Neuron (in vitro differentiated cells): ENCODE measurements around the gene FTH1.
"Not testable (repeated sequence)": the region's sequence is repeated elsewhere in the genome, so short reads cannot be mapped to it uniquely, and the experiment has no call there.

Experiments used
- H2AFZ ChIP-seq: one replicate; pipeline ENCODE4 v1.6.1; 2013; ENCODE audit warnings: low read depth, mild to moderate bottlenecking, inconsistent platforms, low read length, moderate library complexity
- H3K27me3 ChIP-seq: one replicate; pipeline ENCODE4 v1.6.1; 2013; ENCODE audit warnings: low read length; ENCODE audit not compliant: insufficient read depth
- H3K36me3 ChIP-seq: one replicate; pipeline ENCODE4 v1.6.1; 2013; ENCODE audit warnings: low read length; ENCODE audit not compliant: insufficient read depth
- H3K4me1 ChIP-seq: one replicate; pipeline ENCODE4 v1.6.1; 2013; ENCODE audit warnings: low read length; ENCODE audit not compliant: insufficient read depth
- H3K4me3 ChIP-seq: 2 replicates; pipeline ENCODE4 v1.5.1; 2013; ENCODE audit warnings: mild to moderate bottlenecking, low read length, moderate library complexity
- H3K9me3 ChIP-seq: one replicate; pipeline ENCODE4 v1.6.1; 2013; ENCODE audit warnings: low read length

The FTH1 gene

GRCh38 chr11:61955422-61956135, 11.9 kb downstream of the FTH1 start:
- Histone ChIP-seq H3K9me3 (no peaks in the 10 kb centered on the region), H3K4me1 (no peaks in the 10 kb centered on the region), H3K27me3 (no peaks in the 10 kb centered on the region), H2AFZ (no peak overlapping the region), H3K4me3 (no peak overlapping the region), H3K36me3 (no peaks in the 10 kb centered on the region)

- Histone ChIP-seq H3K4me3 (no peak overlapping the region), H3K36me3 (no peaks in the 10 kb centered on the region), H3K9me3 (no peaks in the 10 kb centered on the region), H2AFZ (no peak overlapping the region), H3K4me1 (no peaks in the 10 kb centered on the region), H3K27me3 (no peaks in the 10 kb centered on the region)
Measured at GRCh38 chr11:61954851-61955421, 12.5 kb downstream of the FTH1 start.

GRCh38 chr11:61954106-61954850, 13.2 kb downstream of the FTH1 start:
- Histone ChIP-seq H3K27me3 (no peaks in the 10 kb centered on the region), H3K36me3 (no peaks in the 10 kb centered on the region), H3K9me3 (no peaks in the 10 kb centered on the region), H2AFZ (no peak overlapping the region), H3K4me1 (peaks cover 5% of the 10 kb centered on the region), H3K4me3 (no peak overlapping the region)

- not testable (repeated sequence) for H3K4me3 ChIP-seq, H3K9me3 ChIP-seq, H3K36me3 ChIP-seq, H3K4me1 ChIP-seq, H3K27me3 ChIP-seq, H2AFZ ChIP-seq
Measured at GRCh38 chr11:61953632-61954031, 13.8 kb downstream of the FTH1 start.

- H3K9me3 ChIP-seq: no peaks in the 10 kb centered on the region
- peaks cover 7% of the 10 kb centered on the region for H3K4me1 ChIP-seq
- no peaks in the 10 kb centered on the region for H3K36me3 ChIP-seq
- H2AFZ ChIP-seq: no peak overlapping the region
- H3K27me3 ChIP-seq: no peaks in the 10 kb centered on the region
- H3K4me3 ChIP-seq: no peak overlapping the region
Measured at GRCh38 chr11:61952882-61953281, 14.6 kb downstream of the FTH1 start.

GRCh38 chr11:61951484-61952135, 15.8 kb downstream of the FTH1 start:
- Histone ChIP-seq H2AFZ (no peak overlapping the region), H3K4me1 (peaks cover 7% of the 10 kb centered on the region)

GRCh38 chr11:61950035-61950547, 17.3 kb downstream of the FTH1 start, which contains the start of gene BEST1:
TSS of gene BEST1 (plus strand) at chr11:61950351. CDS start at chr11:61951807, 1,456 bp downstream.
- H3K4me3 ChIP-seq: no peak within 1 kb of the TSS
- no peaks in the 10 kb centered on the region for H3K36me3 ChIP-seq
- H3K9me3 ChIP-seq: no peaks in the 10 kb centered on the region
- peaks cover 8% of the 10 kb centered on the region for H3K27me3 ChIP-seq
- no peak within 1 kb of the TSS for H2AFZ ChIP-seq
- H3K4me1 ChIP-seq: peaks cover 7% of the 10 kb centered on the region

More at GRCh38 chr11:61951484-61952135, 15.8 kb downstream of the FTH1 start:
- H3K27me3 ChIP-seq: peaks cover 4% of the 10 kb centered on the region
- no peaks in the 10 kb centered on the region for H3K9me3 ChIP-seq
- H3K4me3 ChIP-seq: no peak overlapping the region
- no peaks in the 10 kb centered on the region for H3K36me3 ChIP-seq

GRCh38 chr11:61949169-61950034, 18.0 kb downstream of the FTH1 start:
- no peaks in the 10 kb centered on the region for H3K9me3 ChIP-seq
- no peak overlapping the region for H3K4me3 ChIP-seq
- no peaks in the 10 kb centered on the region for H3K36me3 ChIP-seq
- peaks cover 7% of the 10 kb centered on the region for H3K4me1 ChIP-seq
- no peak overlapping the region for H2AFZ ChIP-seq
- H3K27me3 ChIP-seq: peaks cover 11% of the 10 kb centered on the region

GRCh38 chr11:61948505-61948904, 18.9 kb downstream of the FTH1 start:
- no peak overlapping the region for H3K4me3 ChIP-seq

GRCh38 chr11:61947486-61948210, 19.8 kb downstream of the FTH1 start:
- Histone ChIP-seq H2AFZ (no peak overlapping the region), H3K4me1 (peaks cover 7% of the 10 kb centered on the region), H3K36me3 (no peaks in the 10 kb centered on the region), H3K27me3 (peaks cover 14% of the 10 kb centered on the region), H3K4me3 (no peak overlapping the region), H3K9me3 (no peaks in the 10 kb centered on the region)

More at GRCh38 chr11:61948505-61948904, 18.9 kb downstream of the FTH1 start:
- no peaks in the 10 kb centered on the region for H3K9me3 ChIP-seq
- H3K36me3 ChIP-seq: no peaks in the 10 kb centered on the region
- peaks cover 14% of the 10 kb centered on the region for H3K27me3 ChIP-seq
- H2AFZ ChIP-seq: no peak overlapping the region
- H3K4me1 ChIP-seq: peaks cover 7% of the 10 kb centered on the region

GRCh38 chr11:61946894-61947293, 20.5 kb downstream of the FTH1 start:
- Histone ChIP-seq H2AFZ (no peak overlapping the region), H3K27me3 (peaks cover 14% of the 10 kb centered on the region), H3K4me3 (no peak overlapping the region), H3K4me1 (peaks cover 7% of the 10 kb centered on the region), H3K9me3 (no peaks in the 10 kb centered on the region), H3K36me3 (no peaks in the 10 kb centered on the region)

- no peak overlapping the region for H3K4me3 ChIP-seq
- H2AFZ ChIP-seq: no peak overlapping the region
- H3K9me3 ChIP-seq: no peaks in the 10 kb centered on the region
Measured at GRCh38 chr11:61945191-61945590, 22.2 kb downstream of the FTH1 start.

More at GRCh38 chr11:61945191-61945590, 22.2 kb downstream of the FTH1 start:
- peaks cover 14% of the 10 kb centered on the region for H3K27me3 ChIP-seq
- H3K36me3 ChIP-seq: no peaks in the 10 kb centered on the region
- peaks cover 7% of the 10 kb centered on the region for H3K4me1 ChIP-seq
